Duodenal mucosa (tissue), 2 donors: Measurements from ENCODE around the gene ACTG1.

ENCODE experiments used
- H3K27ac ChIP-seq: one replicate; pipeline ENCODE4 v1.7.0; 2013; ENCODE audit warnings: low read depth, low read length
- H3K27me3 ChIP-seq, 2 donors: one replicate each; pipeline ENCODE4 v1.7.0; 2013; ENCODE audit warnings: low read length in 2 of 2, control low read depth in 1 of 2; ENCODE audit not compliant: insufficient read depth in 2 of 2, control insufficient read depth in 1 of 2
- H3K36me3 ChIP-seq, 2 donors: one replicate each; pipeline ENCODE4 v1.7.0; 2013; ENCODE audit warnings: low read length in 2 of 2, control low read depth in 1 of 2; ENCODE audit not compliant: insufficient read depth in 2 of 2, control insufficient read depth in 1 of 2
- H3K4me1 ChIP-seq, 2 donors: one replicate each; pipeline ENCODE4 v1.7.0; 2013; ENCODE audit warnings: low read length in 2 of 2, control low read depth in 1 of 2; ENCODE audit not compliant: insufficient read depth in 2 of 2, control insufficient read depth in 1 of 2
- H3K4me3 ChIP-seq, 2 donors: one replicate each; pipeline ENCODE4 v1.7.0; 2013; ENCODE audit warnings: low read length in 2 of 2, low read depth in 1 of 2
- H3K9ac ChIP-seq, 2 donors: one replicate each; pipeline ENCODE4 v1.7.0; 2013; ENCODE audit warnings: low read length in 2 of 2, low read depth in 1 of 2
- H3K9me3 ChIP-seq, 2 donors: one replicate each; pipeline ENCODE4 v1.7.0; 2013; ENCODE audit warnings: low read length in 2 of 2, control low read depth in 1 of 2; ENCODE audit not compliant: control insufficient read depth in 1 of 2

Gene ACTG1

DNA sequence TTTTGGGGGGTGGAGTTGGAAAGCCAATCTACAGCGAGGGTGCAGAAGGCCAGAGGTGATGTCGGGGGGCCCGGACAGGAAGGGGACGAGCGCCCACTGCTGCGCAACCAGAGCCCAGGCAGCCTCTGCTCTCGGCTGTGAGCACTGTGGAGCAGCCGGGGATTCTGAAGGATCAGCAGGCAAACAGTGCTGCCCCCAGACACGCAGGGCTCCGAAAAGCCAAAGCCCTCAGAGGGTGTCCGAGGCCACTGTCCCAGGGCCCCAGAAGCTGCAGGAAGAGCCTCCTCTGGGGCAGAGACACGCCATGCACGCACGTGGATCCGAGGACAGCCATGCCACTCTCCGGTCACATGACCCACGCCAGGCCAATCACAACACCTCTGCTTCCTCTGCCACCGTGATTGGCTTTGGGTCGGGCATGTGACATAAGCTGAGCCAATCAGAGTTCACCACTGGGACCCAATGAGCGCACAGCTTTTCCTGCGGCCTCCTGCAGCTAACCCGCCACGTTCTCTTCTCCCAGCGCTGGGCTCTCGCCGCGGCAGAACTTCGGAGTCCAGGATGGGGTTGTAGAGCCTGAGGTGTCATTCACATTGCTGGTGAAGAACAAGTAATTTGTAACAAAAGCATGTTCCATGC is 40.7 kb downstream of the ACTG1 start:
- H3K27me3 ChIP-seq: no peaks in the 10 kb centered on the region
- H3K9me3 ChIP-seq: peaks cover 0 to 3% of the 10 kb centered on the region in 2 donors
- H3K27ac ChIP-seq: no peak overlapping the region
- H3K4me1 ChIP-seq: peaks cover 0 to 3% of the 10 kb centered on the region in 2 donors
- H3K4me3 ChIP-seq: no peak overlapping the region
- no peak overlapping the region for H3K9ac ChIP-seq
- no peaks in the 10 kb centered on the region for H3K36me3 ChIP-seq

DNA sequence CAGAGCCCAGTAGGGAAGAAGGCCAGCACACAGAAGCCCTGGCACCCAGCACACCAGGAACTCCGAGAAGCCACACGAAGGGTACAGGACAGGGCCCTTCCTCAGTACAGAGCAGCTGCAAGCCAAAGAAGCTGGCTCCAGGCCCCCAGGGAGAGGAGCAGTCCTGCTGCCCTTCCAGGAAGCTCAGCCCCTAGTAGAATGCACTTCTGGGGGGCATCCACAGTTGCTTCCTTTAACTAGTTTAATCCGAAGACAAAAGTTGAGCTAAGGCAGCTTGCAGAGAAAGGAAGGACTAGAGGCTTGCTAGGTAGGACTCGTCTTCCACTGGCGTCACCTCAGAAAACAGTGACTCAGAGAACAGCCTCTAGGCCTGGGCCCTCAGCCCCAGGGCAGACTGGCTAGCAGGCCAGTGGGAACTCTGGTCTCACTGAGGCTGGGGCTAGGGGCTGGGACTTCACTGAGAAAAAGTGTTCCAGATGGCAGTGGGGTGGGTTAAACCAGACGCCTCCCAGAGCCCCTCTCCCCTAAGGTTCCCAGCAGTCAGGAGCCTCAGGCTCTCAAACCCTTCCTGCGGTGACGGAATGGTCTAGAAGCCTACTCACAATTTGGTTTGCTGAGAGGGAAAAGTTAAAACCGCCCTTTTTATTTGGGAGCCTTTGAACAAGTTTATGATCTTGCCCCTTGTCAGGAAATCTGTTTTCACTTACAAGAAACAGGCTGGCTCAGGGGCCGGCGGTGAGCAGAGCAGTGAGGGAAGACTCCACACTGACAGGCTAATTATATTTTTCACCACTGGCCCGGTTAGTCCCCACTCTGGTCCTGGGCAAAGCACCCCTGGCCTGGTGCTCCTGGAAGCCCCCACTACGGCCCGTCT is 41.4 kb downstream of the ACTG1 start:
- H3K27ac ChIP-seq: no peak overlapping the region

DNA sequence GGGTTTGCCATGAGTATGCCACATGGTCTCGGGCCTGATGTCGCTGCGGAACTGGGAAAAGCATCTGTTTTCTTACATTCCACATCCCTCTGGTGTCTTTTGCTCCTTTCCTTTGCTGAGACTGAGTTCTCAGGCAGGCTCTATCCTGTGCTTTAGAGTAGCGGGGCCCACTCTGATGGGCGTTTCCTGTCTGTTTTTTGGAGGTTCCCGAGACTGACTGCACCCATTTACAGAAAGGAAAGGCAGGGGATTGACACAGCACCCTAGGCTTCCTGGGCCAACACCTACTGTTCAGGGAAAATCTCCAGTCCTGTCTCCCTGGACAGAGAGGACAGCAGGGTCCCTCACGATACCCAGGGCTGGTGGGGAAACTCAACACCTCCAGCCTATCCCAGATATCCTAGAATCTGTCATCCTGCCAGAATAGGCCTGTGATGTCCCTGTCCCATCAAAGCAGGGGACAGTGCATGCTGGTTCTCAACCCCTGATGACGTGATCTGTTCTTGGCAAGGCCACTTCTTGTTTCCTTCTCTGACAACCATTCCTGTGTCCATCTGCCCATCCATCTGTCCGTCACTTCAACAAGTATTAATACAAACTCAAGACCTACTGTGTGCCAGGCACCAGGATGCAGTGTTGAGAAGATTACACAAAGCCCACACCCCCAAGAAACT is 42.2 kb downstream of the ACTG1 start:
- H3K4me1 ChIP-seq: peaks cover 0 to 3% of the 10 kb centered on the region in 2 donors
- no peaks in the 10 kb centered on the region for H3K36me3 ChIP-seq
- H3K27me3 ChIP-seq: no peaks in the 10 kb centered on the region
- no peak overlapping the region for H3K4me3 ChIP-seq
- H3K27ac ChIP-seq: no peak overlapping the region
- no peaks in the 10 kb centered on the region for H3K9me3 ChIP-seq
- no peak overlapping the region for H3K9ac ChIP-seq

More for the DNA sequence above, 41.4 kb downstream of the ACTG1 start:
- H3K27me3 ChIP-seq: no peaks in the 10 kb centered on the region
- H3K4me1 ChIP-seq: peaks cover 0 to 3% of the 10 kb centered on the region in 2 donors
- no peaks in the 10 kb centered on the region for H3K9me3 ChIP-seq
- no peaks in the 10 kb centered on the region for H3K36me3 ChIP-seq
- H3K4me3 ChIP-seq: no peak overlapping the region
- no peak overlapping the region for H3K9ac ChIP-seq

DNA sequence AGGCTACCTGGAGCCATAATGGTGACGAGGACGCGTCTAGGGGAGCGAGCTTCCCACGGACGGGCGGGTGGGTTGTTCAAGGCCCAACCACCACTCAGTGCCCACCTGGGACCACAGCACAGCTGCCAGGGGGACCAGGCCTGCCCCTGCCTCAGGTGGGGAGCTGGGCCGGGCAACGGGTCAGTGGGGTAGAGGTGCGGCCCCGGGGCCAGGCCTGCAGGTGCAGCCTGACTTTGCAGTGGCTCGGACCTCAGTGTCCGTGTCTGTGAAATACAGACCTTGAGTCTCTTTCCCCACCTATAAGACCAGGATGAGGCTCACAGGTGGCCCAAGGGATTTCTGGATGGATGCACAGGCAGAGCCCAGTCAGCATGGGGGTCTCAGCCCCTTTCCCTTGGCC is 43.3 kb downstream of the ACTG1 start:
- Histone ChIP-seq H3K4me1 (peaks cover 0 to 3% of the 10 kb centered on the region in 2 donors), H3K36me3 (no peaks in the 10 kb centered on the region), H3K27me3 (no peaks in the 10 kb centered on the region), H3K9me3 (no peaks in the 10 kb centered on the region), H3K9ac (no peak overlapping the region), H3K27ac (no peak overlapping the region), H3K4me3 (no peak overlapping the region)

DNA sequence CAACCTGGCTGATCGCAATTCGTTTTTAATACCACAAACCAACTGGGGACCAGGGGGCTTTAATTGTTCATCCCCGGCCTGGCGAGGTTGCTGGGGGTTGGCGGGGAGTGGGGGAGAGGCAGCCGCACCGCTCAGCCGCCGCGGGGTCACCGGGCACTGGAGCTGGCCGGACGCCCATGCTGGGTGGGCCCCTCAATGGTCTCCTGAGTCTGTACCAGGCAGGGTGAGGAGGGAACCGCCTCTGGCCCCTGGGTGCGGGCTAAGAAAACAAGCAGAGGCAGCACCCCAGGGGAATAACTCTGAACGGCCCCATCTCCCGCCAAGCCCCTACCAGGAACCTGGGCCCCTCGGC is 43.9 kb downstream of the ACTG1 start:
- Histone ChIP-seq H3K9ac (no peak overlapping the region), H3K4me3 (no peak overlapping the region), H3K9me3 (no peaks in the 10 kb centered on the region), H3K27me3 (no peaks in the 10 kb centered on the region), H3K36me3 (no peaks in the 10 kb centered on the region), H3K27ac (no peak overlapping the region), H3K4me1 (peaks cover 0 to 3% of the 10 kb centered on the region in 2 donors)

DNA sequence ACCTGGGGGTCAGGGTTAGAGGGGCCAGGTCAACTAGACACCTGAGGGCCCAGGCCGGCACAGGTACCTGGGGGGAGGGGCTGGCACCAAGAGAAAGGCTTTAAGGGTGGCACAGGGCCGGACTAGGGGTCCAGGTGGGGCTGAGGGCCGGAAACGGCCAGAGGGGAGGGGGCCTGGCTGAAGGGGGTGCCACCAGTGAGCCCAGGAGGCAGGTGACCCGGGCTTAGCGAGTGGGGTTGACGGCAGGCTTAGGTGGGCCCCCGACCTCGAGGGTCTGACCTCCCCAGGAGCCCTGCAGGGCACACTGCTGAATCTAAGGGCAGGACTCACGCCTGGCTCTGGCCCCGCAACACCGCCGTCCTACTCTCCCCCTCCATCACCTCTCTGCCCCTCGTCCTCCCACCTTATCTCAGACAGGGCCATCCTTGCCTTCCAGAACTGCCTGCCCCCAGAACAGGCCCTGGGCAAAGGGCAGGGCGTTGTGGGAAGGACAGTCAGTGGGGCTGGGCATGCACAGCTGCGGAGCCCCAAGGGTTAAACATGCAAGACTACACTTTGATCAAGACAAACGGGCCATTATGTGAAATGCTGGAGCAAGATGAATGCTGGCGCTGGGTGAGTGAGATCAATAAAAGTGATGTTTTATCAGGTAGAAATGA is 44.4 kb downstream of the ACTG1 start:
- Histone ChIP-seq H3K4me3 (no peak overlapping the region), H3K9ac (no peak overlapping the region), H3K27me3 (no peaks in the 10 kb centered on the region), H3K9me3 (no peaks in the 10 kb centered on the region), H3K4me1 (peaks cover 0 to 3% of the 10 kb centered on the region in 2 donors), H3K27ac (no peak overlapping the region), H3K36me3 (no peaks in the 10 kb centered on the region)

DNA sequence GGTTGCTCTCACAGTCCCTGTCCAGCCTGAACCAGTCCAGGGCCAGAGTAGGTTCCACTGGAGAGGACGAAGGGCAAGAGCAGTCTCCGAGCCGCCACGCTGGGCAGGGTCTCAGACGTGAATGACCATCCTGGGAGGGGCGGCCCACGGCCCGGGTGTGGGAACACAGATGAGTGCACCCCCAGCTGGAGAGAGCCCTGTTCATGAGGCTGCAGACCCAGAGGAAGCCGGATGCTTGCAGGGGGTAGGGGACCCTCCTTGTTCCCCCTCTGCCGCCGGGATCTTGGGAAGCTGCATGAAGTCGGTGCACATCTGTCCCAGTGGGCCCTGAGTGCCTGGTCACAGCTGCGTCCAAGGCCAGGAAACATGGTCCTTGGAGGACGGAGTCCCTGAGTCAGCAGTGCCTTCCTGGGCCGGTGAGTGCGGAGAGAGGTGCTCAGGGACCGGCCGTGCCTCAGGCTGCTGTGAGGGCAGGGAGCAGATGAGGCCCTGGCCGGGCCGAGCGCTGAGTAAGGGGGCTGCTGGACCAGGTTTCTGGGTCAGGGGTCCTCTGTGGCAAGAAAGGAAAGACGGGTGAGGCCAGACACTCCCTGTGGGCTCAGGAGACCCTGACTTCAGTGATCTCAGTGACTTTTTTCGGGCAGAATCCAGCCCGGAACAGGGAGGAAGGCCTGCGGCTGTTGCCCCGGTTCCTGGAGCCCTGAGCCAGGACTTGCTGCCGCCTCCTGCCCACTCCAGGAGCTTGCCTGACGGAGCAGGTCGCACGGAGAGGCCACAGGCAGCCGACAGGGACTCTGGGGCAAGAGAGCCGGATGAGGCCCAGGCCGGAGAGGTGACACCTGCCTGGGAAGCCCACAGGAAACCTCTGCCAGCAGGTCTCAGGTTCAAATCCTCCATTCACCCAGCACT is 45.8 kb downstream of the ACTG1 start:
- peaks cover 0 to 3% of the 10 kb centered on the region in 2 donors for H3K4me1 ChIP-seq
- H3K27me3 ChIP-seq: no peaks in the 10 kb centered on the region
- H3K36me3 ChIP-seq: peaks cover 0 to 11% of the 10 kb centered on the region in 2 donors
- no peaks in the 10 kb centered on the region for H3K9me3 ChIP-seq
- H3K9ac ChIP-seq: no peak overlapping the region
- no peak overlapping the region for H3K27ac ChIP-seq
- no peak overlapping the region for H3K4me3 ChIP-seq

DNA sequence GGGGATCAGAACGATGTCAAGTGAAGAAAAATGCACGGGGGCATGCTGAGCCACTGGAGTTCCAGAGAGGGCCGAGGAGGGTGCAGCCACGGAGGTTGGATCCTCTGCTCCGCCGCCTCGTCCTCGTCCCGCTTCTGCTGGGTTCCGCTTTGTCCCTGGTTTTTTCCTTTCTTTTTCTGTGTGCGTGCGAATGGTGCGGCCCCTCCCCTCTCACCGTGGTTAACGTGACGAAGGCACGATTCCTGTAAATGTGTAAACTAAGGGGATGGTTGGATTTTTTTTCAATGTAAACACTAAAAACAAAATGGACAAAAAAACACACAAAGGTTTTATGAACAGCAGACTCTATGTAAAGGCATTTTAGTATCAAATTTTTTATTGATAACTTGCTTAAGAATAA is 46.7 kb downstream of the ACTG1 start:
- peaks cover 0 to 3% of the 10 kb centered on the region in 2 donors for H3K4me1 ChIP-seq
- H3K9me3 ChIP-seq: no peaks in the 10 kb centered on the region
- H3K36me3 ChIP-seq: peaks cover 0 to 11% of the 10 kb centered on the region in 2 donors
- no peak overlapping the region for H3K9ac ChIP-seq
- no peak overlapping the region for H3K4me3 ChIP-seq
- H3K27ac ChIP-seq: no peak overlapping the region
- no peaks in the 10 kb centered on the region for H3K27me3 ChIP-seq

DNA sequence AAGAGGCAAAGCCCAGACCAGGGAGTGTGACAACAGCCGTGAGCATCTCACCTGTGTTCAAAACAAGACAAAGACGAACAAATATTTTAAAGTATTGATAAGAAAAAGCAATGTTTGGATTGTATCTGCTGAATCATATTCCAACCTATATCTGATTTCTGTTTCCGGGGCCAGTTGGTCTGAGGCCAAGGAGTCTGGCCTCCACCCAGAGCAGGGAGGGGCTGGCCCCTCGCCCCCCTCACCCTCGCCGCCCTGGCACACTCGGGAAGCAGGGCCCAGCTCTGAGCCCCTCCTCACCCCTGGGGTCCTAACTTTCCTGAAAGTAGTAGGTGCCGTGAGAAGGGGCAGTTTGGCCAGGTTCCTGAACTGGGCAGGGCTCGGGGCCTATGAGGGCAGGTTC is 48.0 kb downstream of the ACTG1 start:
- Histone ChIP-seq H3K27me3 (no peaks in the 10 kb centered on the region), H3K4me1 (peaks cover 0 to 3% of the 10 kb centered on the region in 2 donors), H3K4me3 (no peak overlapping the region), H3K27ac (no peak overlapping the region), H3K36me3 (peaks cover 0 to 11% of the 10 kb centered on the region in 2 donors), H3K9me3 (no peaks in the 10 kb centered on the region), H3K9ac (no peak overlapping the region)
